Activated CD8-positive, alpha-beta T cell treated with anti-CD3 and anti-CD28 coated beads for 36 hours (primary cell): Measurements from ENCODE around the gene BNC2. TPM values are rescaled to one million over a fixed set of nuclear protein-coding genes. Genes with fewer than 3 reads are reported as not detected.

Source experiments
- ATAC-seq: fragments of 200-7000 bp; cut with Tn5 transposase; one replicate; pipeline ENCODE4 v1.10.0; 2021; ENCODE audit warnings: mild to moderate bottlenecking, moderate library complexity
- CTCF ChIA-PET: fragments of 350-600 bp; sonication (Branson Sonifier 250); formaldehyde crosslinking; loops from one replicate; lab custom pipeline; 2021; ENCODE audit warnings: antibody characterized with exemption; lab: Charles Lee
- POLR2A ChIA-PET: fragments of 350-600 bp; sonication (Branson Sonifier 250); formaldehyde crosslinking; loops from one replicate; lab custom pipeline; 2021; ENCODE audit warnings: antibody characterized with exemption; lab: Charles Lee
- DNase-seq: peaks from one replicate; pipeline ENCODE4 v3.0.0-alpha.2; 2020
- H3K27ac Mint-ChIP-seq: one replicate; pipeline ENCODE4 v1.8.0; 2021; ENCODE audit warnings: mild to moderate bottlenecking, mixed read lengths
- H3K27me3 Mint-ChIP-seq: one replicate; pipeline ENCODE4 v1.8.0; 2021; ENCODE audit warnings: mixed read lengths
- H3K36me3 Mint-ChIP-seq: one replicate; pipeline ENCODE4 v1.8.0; 2021; ENCODE audit warnings: low read depth, mixed read lengths
- H3K4me1 Mint-ChIP-seq: one replicate; pipeline ENCODE4 v1.8.0; 2021; ENCODE audit warnings: low read depth, mixed read lengths
- H3K4me3 Mint-ChIP-seq: one replicate; pipeline ENCODE4 v1.8.0; 2021; ENCODE audit warnings: mild to moderate bottlenecking, moderate library complexity, mixed read lengths
- H3K9me3 Mint-ChIP-seq: one replicate; pipeline ENCODE4 v1.8.0; 2021; ENCODE audit warnings: mixed read lengths
- CTCF ChIP-seq: fragments of 200-600 bp; IDR thresholded peaks from one replicate; pipeline ENCODE4 v1.8.0; 2022; ENCODE audit warnings: antibody characterized with exemption, mild to moderate bottlenecking
- intact Hi-C: fragments of 100-400 bp; cut with micrococcal nuclease; formaldehyde crosslinking; loops from one replicate; pipeline ENCODE4 v1.10.0; 2022
- total RNA-seq, 2 experiments: library from RNA; stranded (reverse); gene quantifications; one replicate each; pipeline ENCODE4 v1.2.3, GENCODE V29; 2021

Gene BNC2
- total RNA-seq, 2 experiments from 2014 or later, result not detected

- DNase-seq (no peak), ATAC-seq (no peak)
- H3K36me3 Mint-ChIP-seq, result no peaks in the 10 kb centered on the region
- CTCF ChIA-PET, result no interaction called here
- H3K27ac Mint-ChIP-seq, result no peak overlapping the region
- intact Hi-C loops, result no loop called here
- H3K27me3 Mint-ChIP-seq, result no peaks in the 10 kb centered on the region
- H3K4me1 Mint-ChIP-seq, result no peaks in the 10 kb centered on the region
- TF ChIP-seq CTCF, result no peak
- no peak overlapping the region for H3K4me3 Mint-ChIP-seq
- POLR2A ChIA-PET, result no interaction called here
- no peaks in the 10 kb centered on the region for H3K9me3 Mint-ChIP-seq
These were observed 101.7 kb downstream of the BNC2 start for GRCh38 chr9:16768816-16769215.

- H3K36me3 Mint-ChIP-seq, result no peaks in the 10 kb centered on the region
- ATAC-seq (no peak), DNase-seq (no peak)
- no peaks in the 10 kb centered on the region for H3K4me1 Mint-ChIP-seq
- POLR2A ChIA-PET, result no interaction called here
- no peak for TF ChIP-seq CTCF
- intact Hi-C loops, result no loop called here
- H3K27ac Mint-ChIP-seq, result no peak overlapping the region
- H3K4me3 Mint-ChIP-seq, result no peak overlapping the region
- no peaks in the 10 kb centered on the region for H3K27me3 Mint-ChIP-seq
- CTCF ChIA-PET, result no interaction called here
- no peaks in the 10 kb centered on the region for H3K9me3 Mint-ChIP-seq
These were observed 103.1 kb downstream of the BNC2 start for GRCh38 chr9:16767366-16767765.

- ChIA-PET CTCF (no interaction called here), POLR2A (no interaction called here)
- Mint-ChIP-seq H3K4me1 (no peaks in the 10 kb centered on the region), H3K4me3 (no peak overlapping the region), H3K9me3 (no peaks in the 10 kb centered on the region), H3K27ac (no peak overlapping the region), H3K36me3 (no peaks in the 10 kb centered on the region), H3K27me3 (no peaks in the 10 kb centered on the region)
- TF ChIP-seq CTCF, result no peak
- intact Hi-C loops, result loop anchor here (5.0 kb wide), 1 partner anchor 52 kb away; no protein-coding TSS in a partner anchor
- DNase-seq, result no peak
- no peak for ATAC-seq
These were observed 106.5 kb downstream of the BNC2 start for GRCh38 chr9:16763946-16764345.

- Mint-ChIP-seq H3K27ac (no peak overlapping the region), H3K4me3 (no peak overlapping the region), H3K27me3 (no peaks in the 10 kb centered on the region), H3K36me3 (no peaks in the 10 kb centered on the region), H3K9me3 (no peaks in the 10 kb centered on the region), H3K4me1 (no peaks in the 10 kb centered on the region)
- ChIA-PET POLR2A (no interaction called here), CTCF (no interaction called here)
- DNase-seq (no peak), ATAC-seq (no peak)
- no peak for TF ChIP-seq CTCF
- intact Hi-C loops, result no loop called here
These were observed 114.9 kb downstream of the BNC2 start for GRCh38 chr9:16755467-16756160.

GRCh38 chr9:16754662-16755061, 115.8 kb downstream of the BNC2 start:
- Mint-ChIP-seq H3K27me3 (no peaks in the 10 kb centered on the region), H3K9me3 (no peaks in the 10 kb centered on the region), H3K4me1 (no peaks in the 10 kb centered on the region), H3K36me3 (no peaks in the 10 kb centered on the region), H3K27ac (no peak overlapping the region), H3K4me3 (no peak overlapping the region)
- ATAC-seq (no peak), DNase-seq (no peak)
- ChIA-PET POLR2A (no interaction called here), CTCF (no interaction called here)
- intact Hi-C loops, result no loop called here
- no peak for TF ChIP-seq CTCF
